GM12878 (cell line): ENCODE data around the gene CLBA1.

Source experiments
- CHD4 ChIP-seq: fragments of 200-600 bp; sonication (generic); IDR thresholded peaks from 2 replicates; pipeline ENCODE4 v1.6.1; 2016; ENCODE audit warnings: mild to moderate bottlenecking
- EP300 ChIP-seq, 2 experiments: fragments of 150-350 bp in 1 of 2; IDR thresholded peaks; 2 replicates each; pipeline ENCODE4 v1.6.1; 2011 to 2012; ENCODE audit warnings: low read depth in 2 of 2, low read length in 2 of 2, borderline replicate concordance in 1 of 2, improper control_type of control experiment in 1 of 2, inconsistent platforms in 1 of 2; ENCODE audit not compliant: control insufficient read depth in 1 of 2
- EZH2 ChIP-seq: IDR thresholded peaks from 2 replicates; pipeline ENCODE4 v1.6.1; 2012; ENCODE audit warnings: low read depth, mild to moderate bottlenecking, control low read depth, inconsistent platforms, low read length, borderline replicate concordance; ENCODE audit not compliant: control insufficient read depth
- JUND ChIP-seq: IDR thresholded peaks from 2 replicates; pipeline ENCODE4 v1.6.1; 2012; ENCODE audit warnings: low read depth, mild to moderate bottlenecking, low read length, improper control_type of control experiment, moderate library complexity
- SRF ChIP-seq, 2 experiments: IDR thresholded peaks; 2 replicates each; pipeline ENCODE4 v1.6.1; 2011; ENCODE audit warnings: low read depth in 2 of 2, low read length in 2 of 2, mild to moderate bottlenecking in 1 of 2, moderate library complexity in 1 of 2
- TF ChIP-seq, protein P1 (sequence below): fragments of 450-650 bp; IDR thresholded peaks from 2 replicates; pipeline ENCODE4 v1.6.1; 2014; ENCODE audit warnings: mild to moderate bottlenecking
- TF ChIP-seq, protein P2 (sequence below), 3 experiments: IDR thresholded peaks in 2 of 3; conservative IDR thresholded peaks in 1 of 3; 2 replicates each; pipeline ENCODE4 v1.5.1; 2011; ENCODE audit warnings: low read depth in 3 of 3, low read length in 3 of 3, mild to moderate bottlenecking in 3 of 3, control low read depth in 2 of 3, moderate library complexity in 2 of 3, inconsistent platforms in 1 of 3, mixed read lengths in 1 of 3; ENCODE audit not compliant: control insufficient read depth in 2 of 3, insufficient read depth in 1 of 3; ENCODE audit errors: extremely low read depth in 1 of 3

DNA sequence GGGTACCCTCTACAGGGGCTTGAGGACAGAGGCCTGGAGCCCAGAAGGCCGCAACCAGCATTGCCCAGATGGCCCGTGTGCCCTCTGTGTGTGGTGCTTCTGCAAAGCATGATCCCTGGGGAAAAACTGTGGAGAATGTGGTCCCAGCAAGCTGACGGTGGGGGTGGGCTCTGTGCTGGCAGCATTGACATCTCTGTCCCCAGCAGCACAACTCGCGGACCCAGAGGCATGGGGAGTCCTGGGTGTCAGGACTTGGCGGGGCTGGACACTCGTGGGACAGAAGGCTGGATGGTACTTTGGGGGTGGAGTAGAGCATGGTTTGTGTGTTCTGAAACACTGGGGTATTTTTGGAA lies 4.3 kb downstream of the CLBA1 start:
- TF ChIP-seq EP300 (IDR thresholded peaks at IDR 0.05; ENCODE audit: borderline replicate concordance in 1 of 2, control insufficient read depth in 1 of 2, low read depth in 2 of 2, low read length in 2 of 2) = no peak
- TF ChIP-seq, protein P1, sequence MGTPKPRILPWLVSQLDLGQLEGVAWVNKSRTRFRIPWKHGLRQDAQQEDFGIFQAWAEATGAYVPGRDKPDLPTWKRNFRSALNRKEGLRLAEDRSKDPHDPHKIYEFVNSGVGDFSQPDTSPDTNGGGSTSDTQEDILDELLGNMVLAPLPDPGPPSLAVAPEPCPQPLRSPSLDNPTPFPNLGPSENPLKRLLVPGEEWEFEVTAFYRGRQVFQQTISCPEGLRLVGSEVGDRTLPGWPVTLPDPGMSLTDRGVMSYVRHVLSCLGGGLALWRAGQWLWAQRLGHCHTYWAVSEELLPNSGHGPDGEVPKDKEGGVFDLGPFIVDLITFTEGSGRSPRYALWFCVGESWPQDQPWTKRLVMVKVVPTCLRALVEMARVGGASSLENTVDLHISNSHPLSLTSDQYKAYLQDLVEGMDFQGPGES = no peak
- no peak for TF ChIP-seq EZH2
- TF ChIP-seq JUND = no peak
- TF ChIP-seq CHD4 = no peak
- no peak for TF ChIP-seq SRF (IDR thresholded peaks at IDR 0.05; ENCODE audit: low read depth in 2 of 2, low read length in 2 of 2)
- TF ChIP-seq, protein P2, sequence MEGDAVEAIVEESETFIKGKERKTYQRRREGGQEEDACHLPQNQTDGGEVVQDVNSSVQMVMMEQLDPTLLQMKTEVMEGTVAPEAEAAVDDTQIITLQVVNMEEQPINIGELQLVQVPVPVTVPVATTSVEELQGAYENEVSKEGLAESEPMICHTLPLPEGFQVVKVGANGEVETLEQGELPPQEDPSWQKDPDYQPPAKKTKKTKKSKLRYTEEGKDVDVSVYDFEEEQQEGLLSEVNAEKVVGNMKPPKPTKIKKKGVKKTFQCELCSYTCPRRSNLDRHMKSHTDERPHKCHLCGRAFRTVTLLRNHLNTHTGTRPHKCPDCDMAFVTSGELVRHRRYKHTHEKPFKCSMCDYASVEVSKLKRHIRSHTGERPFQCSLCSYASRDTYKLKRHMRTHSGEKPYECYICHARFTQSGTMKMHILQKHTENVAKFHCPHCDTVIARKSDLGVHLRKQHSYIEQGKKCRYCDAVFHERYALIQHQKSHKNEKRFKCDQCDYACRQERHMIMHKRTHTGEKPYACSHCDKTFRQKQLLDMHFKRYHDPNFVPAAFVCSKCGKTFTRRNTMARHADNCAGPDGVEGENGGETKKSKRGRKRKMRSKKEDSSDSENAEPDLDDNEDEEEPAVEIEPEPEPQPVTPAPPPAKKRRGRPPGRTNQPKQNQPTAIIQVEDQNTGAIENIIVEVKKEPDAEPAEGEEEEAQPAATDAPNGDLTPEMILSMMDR (IDR thresholded peaks at IDR 0.05 in 2 of 3, conservative IDR thresholded peaks at IDR 0.05 in 1 of 3; ENCODE audit: control insufficient read depth in 2 of 3, extremely low read depth in 1 of 3, insufficient read depth in 1 of 3, low read depth in 3 of 3, low read length in 3 of 3) = no peak
